HepG2 (cell line): ENCODE data around the gene HOXD12. TPM values are rescaled to one million over a fixed set of nuclear protein-coding genes. Genes with fewer than 3 reads are reported as not detected.

Source experiments
- ATAC-seq: fragments of 200-7000 bp; cut with Tn5 transposase; 3 replicates; pipeline ENCODE4 v1.9.1; 2020; ENCODE audit warnings: mild to moderate bottlenecking, moderate library complexity
- BruUV-seq: library from RNA; stranded (reverse); fragments of 400-500 nt; replicated peaks from 2 replicates; lab custom pipeline; 2021; lab: Mats Ljungman, UMichigan
- CTCF ChIA-PET: fragments of 300-600 bp; formaldehyde crosslinking; extraction: SDS; loops from one replicate; lab custom pipeline; 2021; ENCODE audit warnings: low total read pairs, inconsistent platforms, low intra/inter-chr PET ratio; lab: Yijun Ruan, JAX
- POLR2A ChIA-PET: fragments of 350-600 bp; sonication (Branson Sonifier 250); formaldehyde crosslinking; loops from one replicate; lab custom pipeline; 2020; ENCODE audit warnings: antibody characterized with exemption, inconsistent platforms; lab: Yijun Ruan, JAX
- DNase-seq: peaks from one replicate; pipeline ENCODE4 v3.0.0-alpha.2; 2015; ENCODE audit warnings: low spot score
- FAIRE-seq: peaks from 3 replicates; lab custom pipeline; 2011; peaks lifted over from hg19 to GRCh38; lab: Jason Lieb, UNC
- H2AFZ ChIP-seq: one replicate; pipeline ENCODE4 v1.6.1; 2011; ENCODE audit warnings: low read length, inconsistent platforms
- H3K27ac ChIP-seq: fragments of 300-600 bp; 3 replicates; pipeline ENCODE4 v1.8.0; 2011; ENCODE audit warnings: mixed run types, mild to moderate bottlenecking, mixed read lengths, low read length, inconsistent platforms; ENCODE audit not compliant: insufficient read depth; ENCODE audit errors: extremely low read length
- H3K27me3 ChIP-seq, 2 experiments: fragments of 200-600 bp in 1 of 2; 2 replicates in 1 of 2; 3 replicates in 1 of 2; pipeline versions ENCODE4 v1.6.0 to v1.8.0; 2011; ENCODE audit warnings: low read length in 2 of 2, mild to moderate bottlenecking in 2 of 2, moderate library complexity in 2 of 2, inconsistent platforms in 1 of 2; ENCODE audit not compliant: insufficient read depth in 2 of 2, control insufficient read depth in 1 of 2
- H3K36me3 ChIP-seq, 2 experiments: fragments of 200-600 bp in 1 of 2; replicated peaks in 1 of 2; 2 replicates in 1 of 2; 3 replicates in 1 of 2; pipeline versions ENCODE4 v1.5.1 to v1.8.0; 2011; ENCODE audit warnings: low read length in 2 of 2, inconsistent platforms in 1 of 2; ENCODE audit not compliant: insufficient read depth in 2 of 2, control insufficient read depth in 1 of 2
- H3K4me1 ChIP-seq: 2 replicates; pipeline ENCODE4 v1.5.1; 2012; ENCODE audit warnings: low read length, inconsistent platforms; ENCODE audit not compliant: insufficient read depth
- H3K4me2 ChIP-seq: 2 replicates; pipeline ENCODE4 v1.6.0; 2011; ENCODE audit warnings: low read depth, low read length, inconsistent platforms
- H3K4me3 ChIP-seq, 3 experiments: fragments of 200-600 bp in 1 of 3; sonication (generic), shearing (Covaris generic) in 1 of 3; replicated peaks in 1 of 3; 2 replicates each; pipeline ENCODE4 v1.5.1; 2011 to 2016; ENCODE audit warnings: low read length in 3 of 3, inconsistent platforms in 2 of 3, low read depth in 2 of 3, mild to moderate bottlenecking in 2 of 3, control low read depth in 1 of 3, mixed read lengths in 1 of 3; ENCODE audit not compliant: insufficient read depth in 1 of 3
- H3K79me2 ChIP-seq: one replicate; pipeline ENCODE4 v1.6.1; 2011; ENCODE audit warnings: low read length, inconsistent platforms; ENCODE audit not compliant: insufficient read depth
- H3K9ac ChIP-seq: 2 replicates; pipeline ENCODE4 v1.6.0; 2011; ENCODE audit warnings: mild to moderate bottlenecking, low read depth, low read length, inconsistent platforms; ENCODE audit not compliant: insufficient read depth
- H3K9me3 ChIP-seq: 2 replicates; pipeline ENCODE4 v1.5.1; 2012; ENCODE audit warnings: mild to moderate bottlenecking, low read length
- H4K20me1 ChIP-seq: 2 replicates; pipeline ENCODE4 v1.6.0; 2011; ENCODE audit warnings: inconsistent platforms, mild to moderate bottlenecking, low read length, moderate library complexity; ENCODE audit not compliant: insufficient read depth
- ATF5 ChIP-seq: sonication (generic); formaldehyde crosslinking; IDR thresholded peaks from 2 replicates; pipeline ENCODE4 v1.4.0; 2020; ENCODE audit warnings: mild to moderate bottlenecking, low read depth, missing genetic modification reagents
- GPN1 ChIP-seq: sonication (generic); formaldehyde crosslinking; IDR thresholded peaks from 2 replicates; pipeline ENCODE4 v1.5.1; 2020; ENCODE audit warnings: missing genetic modification reagents, borderline replicate concordance
- NKX3-1 ChIP-seq: sonication (generic); formaldehyde crosslinking; IDR thresholded peaks from 2 replicates; pipeline ENCODE4 v1.5.0; 2020; ENCODE audit warnings: missing genetic modification reagents
- SRSF4 ChIP-seq: fragments of 200-400 bp; formaldehyde crosslinking; IDR thresholded peaks from one replicate; pipeline ENCODE4 v1.6.1; 2018; ENCODE audit warnings: mild to moderate bottlenecking, low read depth, low read length, moderate library complexity; ENCODE audit not compliant: poor library complexity, severe bottlenecking
- TCF7L2 ChIP-seq: IDR thresholded peaks from 2 replicates; pipeline ENCODE4 v1.6.1; 2011; ENCODE audit warnings: mild to moderate bottlenecking, low read depth, low read length, moderate library complexity
- ZNF674 ChIP-seq: sonication (generic); formaldehyde crosslinking; IDR thresholded peaks from 2 replicates; pipeline ENCODE4 v1.5.0; 2020; ENCODE audit warnings: low read depth, mild to moderate bottlenecking, missing genetic modification reagents
- WGBS: methylation state at CpG from one replicate; pipeline ENCODE4 v1.1.6; 2017; ENCODE audit warnings: low lambda C conversion rate; 5-methylcytosine and 5-hydroxymethylcytosine counted together
- in situ Hi-C: cut with HindIII; loops from 2 replicates; pipeline ENCODE4 v1.10.0; 2017; ENCODE audit warnings: low pct_unique_long_range_greater_than_20kb; ENCODE audit not compliant: extremely low pct_ligation_motif_present
- intact Hi-C: fragments of 100-400 bp; cut with micrococcal nuclease; formaldehyde crosslinking; loops from one replicate; pipeline ENCODE4 v1.10.0; 2022; ENCODE audit not compliant: unreplicated experiment
- polyA plus RNA-seq, 8 experiments: library from polyadenylated mRNA; depleted of rRNA in 3 of 8; stranded (reverse) in 7 of 8; unstranded in 1 of 8; fragments of >200 nt; fragmentation: Illumina TruSeq in 4 of 8; extraction: Trizol in 4 of 8; gene quantifications; 2 replicates each; pipeline versions ENCODE4 v1.2.1 to v1.2.3, GENCODE V29; 2011 to 2016; ENCODE audit warnings: low read depth in 4 of 8, missing spikeins in 1 of 8, mixed read lengths in 1 of 8; ENCODE audit not compliant: insufficient read depth in 1 of 8
- total RNA-seq, 5 experiments: library from RNA; depleted of rRNA; stranded (reverse); fragments of >200 nt; fragmentation: Illumina TruSeq; extraction: Trizol; gene quantifications; 2 replicates each; pipeline ENCODE4 v1.2.3, GENCODE V29; 2016; ENCODE audit warnings: low read depth in 1 of 5
- TF ChIP-seq, protein P1 (sequence below): IDR thresholded peaks from 2 replicates; pipeline ENCODE4 v1.6.1; 2012; ENCODE audit warnings: low read length, improper control_type of control experiment

Gene HOXD12
- total and polyA plus RNA-seq, 2 of the 13 experiments (the other 11 are each of a cell fraction or from before 2014, with no cell fraction given): not detected

GRCh38 chr2:176145085-176145969, 45.7 kb downstream of the HOXD12 start (continued):
- TF ChIP-seq, protein P1, sequence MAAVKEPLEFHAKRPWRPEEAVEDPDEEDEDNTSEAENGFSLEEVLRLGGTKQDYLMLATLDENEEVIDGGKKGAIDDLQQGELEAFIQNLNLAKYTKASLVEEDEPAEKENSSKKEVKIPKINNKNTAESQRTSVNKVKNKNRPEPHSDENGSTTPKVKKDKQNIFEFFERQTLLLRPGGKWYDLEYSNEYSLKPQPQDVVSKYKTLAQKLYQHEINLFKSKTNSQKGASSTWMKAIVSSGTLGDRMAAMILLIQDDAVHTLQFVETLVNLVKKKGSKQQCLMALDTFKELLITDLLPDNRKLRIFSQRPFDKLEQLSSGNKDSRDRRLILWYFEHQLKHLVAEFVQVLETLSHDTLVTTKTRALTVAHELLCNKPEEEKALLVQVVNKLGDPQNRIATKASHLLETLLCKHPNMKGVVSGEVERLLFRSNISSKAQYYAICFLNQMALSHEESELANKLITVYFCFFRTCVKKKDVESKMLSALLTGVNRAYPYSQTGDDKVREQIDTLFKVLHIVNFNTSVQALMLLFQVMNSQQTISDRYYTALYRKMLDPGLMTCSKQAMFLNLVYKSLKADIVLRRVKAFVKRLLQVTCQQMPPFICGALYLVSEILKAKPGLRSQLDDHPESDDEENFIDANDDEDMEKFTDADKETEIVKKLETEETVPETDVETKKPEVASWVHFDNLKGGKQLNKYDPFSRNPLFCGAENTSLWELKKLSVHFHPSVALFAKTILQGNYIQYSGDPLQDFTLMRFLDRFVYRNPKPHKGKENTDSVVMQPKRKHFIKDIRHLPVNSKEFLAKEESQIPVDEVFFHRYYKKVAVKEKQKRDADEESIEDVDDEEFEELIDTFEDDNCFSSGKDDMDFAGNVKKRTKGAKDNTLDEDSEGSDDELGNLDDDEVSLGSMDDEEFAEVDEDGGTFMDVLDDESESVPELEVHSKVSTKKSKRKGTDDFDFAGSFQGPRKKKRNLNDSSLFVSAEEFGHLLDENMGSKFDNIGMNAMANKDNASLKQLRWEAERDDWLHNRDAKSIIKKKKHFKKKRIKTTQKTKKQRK: no peak

GRCh38 chr2:176146101-176146500, 46.5 kb downstream of the HOXD12 start:
- Histone ChIP-seq H3K4me1 (peaks cover 22% of the 10 kb centered on the region), H3K27ac (no peak overlapping the region), H3K9ac (no peak overlapping the region), H3K27me3 (peaks cover 16 to 94% of the 10 kb centered on the region in 2 experiments), H3K4me3 (no peak overlapping the region), H3K79me2 (no peaks in the 10 kb centered on the region), H3K4me2 (no peak overlapping the region)
- WGBS: 5% methylated on average over 6 of the region's 6 CpGs
- DNase-seq (no peak), FAIRE-seq (no peak)
- CTCF ChIA-PET: no interaction called here
- intact Hi-C loops: no loop called here
- POLR2A ChIA-PET: no interaction called here
- no TSS peak for BruUV-seq
- TF ChIP-seq TCF7L2 (no peak), ATF5 (CRISPR knock-in tag) (no peak), ZNF674 (CRISPR knock-in tag) (no peak), SRSF4 (no peak), NKX3-1 (no peak), GPN1 (CRISPR knock-in tag) (no peak)
- TF ChIP-seq, all 625 proteins: peak for 0
- no peak for ATAC-seq
- Histone ChIP-seq H2AFZ (no peak overlapping the region), H4K20me1 (no peaks in the 10 kb centered on the region), H3K9me3 (no peaks in the 10 kb centered on the region), H3K36me3 (no peaks in the 10 kb centered on the region)
- in situ Hi-C loops: no loop called here
